ENCODE data around the gene CHRNG.
A peak's percentile ranks its signal among the peaks of the same experiment; 100 is the strongest.

The CHRNG gene, protein sequence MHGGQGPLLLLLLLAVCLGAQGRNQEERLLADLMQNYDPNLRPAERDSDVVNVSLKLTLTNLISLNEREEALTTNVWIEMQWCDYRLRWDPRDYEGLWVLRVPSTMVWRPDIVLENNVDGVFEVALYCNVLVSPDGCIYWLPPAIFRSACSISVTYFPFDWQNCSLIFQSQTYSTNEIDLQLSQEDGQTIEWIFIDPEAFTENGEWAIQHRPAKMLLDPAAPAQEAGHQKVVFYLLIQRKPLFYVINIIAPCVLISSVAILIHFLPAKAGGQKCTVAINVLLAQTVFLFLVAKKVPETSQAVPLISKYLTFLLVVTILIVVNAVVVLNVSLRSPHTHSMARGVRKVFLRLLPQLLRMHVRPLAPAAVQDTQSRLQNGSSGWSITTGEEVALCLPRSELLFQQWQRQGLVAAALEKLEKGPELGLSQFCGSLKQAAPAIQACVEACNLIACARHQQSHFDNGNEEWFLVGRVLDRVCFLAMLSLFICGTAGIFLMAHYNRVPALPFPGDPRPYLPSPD

DNA sequence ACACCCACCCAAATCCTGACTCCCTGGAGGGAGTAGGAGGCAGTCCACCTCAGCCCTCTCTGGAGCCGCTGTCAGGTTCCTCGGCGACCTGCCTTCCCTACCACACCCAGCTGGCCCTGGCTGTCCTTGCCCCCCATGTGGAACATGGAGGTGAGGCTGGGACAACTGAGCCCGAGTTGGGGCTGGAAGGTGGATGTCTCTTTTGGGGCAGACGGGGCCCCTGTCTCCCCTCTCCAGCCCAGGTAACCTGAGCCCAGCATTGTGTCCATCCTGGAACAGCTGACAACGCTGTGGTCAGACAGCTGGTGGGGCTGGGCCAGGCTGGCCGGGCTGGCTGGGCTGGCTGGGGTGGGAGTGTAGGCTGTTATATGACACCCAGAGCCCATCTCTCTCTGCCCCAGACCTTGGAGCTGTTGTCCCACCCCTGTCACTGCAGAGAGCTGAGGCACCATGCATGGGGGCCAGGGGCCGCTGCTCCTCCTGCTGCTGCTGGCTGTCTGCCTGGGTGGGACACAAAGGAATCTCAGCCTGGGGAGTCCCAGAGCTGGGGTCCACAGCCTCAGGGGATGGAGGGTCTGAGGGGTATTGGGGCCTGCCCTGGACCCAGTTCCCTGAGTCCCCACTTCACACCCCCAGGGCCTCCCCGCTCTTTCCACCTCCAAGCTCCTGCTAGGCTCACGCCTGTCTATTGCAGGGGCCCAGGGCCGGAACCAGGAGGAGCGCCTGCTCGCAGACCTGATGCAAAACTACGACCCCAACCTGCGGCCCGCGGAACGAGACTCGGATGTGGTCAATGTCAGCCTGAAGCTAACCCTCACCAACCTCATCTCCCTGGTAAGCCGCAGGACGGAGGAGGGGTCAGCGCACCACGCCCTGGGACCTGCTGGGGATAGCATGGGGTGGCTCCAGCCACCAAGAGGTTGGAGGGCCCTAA, at the start of gene CHRNG:
CHRNG (plus strand) TSS at position 395 of the 934 bp plus-strand sequence; CDS start at position 451, 56 bp downstream.
- peak within 1 kb of the TSS in 5 of 11 experiments; percentile 23 to 43 (median 32); a peak in 7 of 22 replicates for H3K27ac ChIP-seq
- TF ChIP-seq Cebpa-rat (IDR thresholded peaks at IDR 0.05), result no peak
- peaks cover 3 to 38% (median 22%) of the 10 kb centered on the region in 11 experiments; a peak in 18 of 22 replicates for H4K20me1 ChIP-seq
- peak within 1 kb of the TSS; percentile 37 to 84 (median 64); a peak in 20 of 22 replicates for H3K4me2 ChIP-seq
- H3K4me1 ChIP-seq, result peaks cover 24 to 54% (median 36%) of the 10 kb centered on the region in 10 experiments; a peak in 19 of 20 replicates
- H3K27me3 ChIP-seq, result no peaks in the 10 kb centered on the region
- H3K9me3 ChIP-seq (replicated peaks in 1 of 11), result peaks cover 0 to 12% (median 9%) of the 10 kb centered on the region in 11 experiments; a peak in 18 of 22 replicates
- peaks cover 4 to 20% (median 12%) of the 10 kb centered on the region in 11 experiments; a peak in 17 of 22 replicates for H3K36me3 ChIP-seq
- H3K9ac ChIP-seq, result peak within 1 kb of the TSS in 1 of 11 experiments; percentile 11; a peak in 1 of 22 replicates
- H3K4me3 ChIP-seq, result no peak within 1 kb of the TSS

- Histone ChIP-seq H3K9ac (no peak overlapping the region), H3K4me2 (no peak overlapping the region), H3K27ac (no peak overlapping the region), H3K4me1 (peaks cover 6 to 23% (median 17%) of the 10 kb centered on the region in 10 experiments; a peak in 15 of 20 replicates), H3K4me3 (no peak overlapping the region), H4K20me1 (peaks cover 0 to 68% (median 40%) of the 10 kb centered on the region in 11 experiments; a peak in 18 of 22 replicates), H3K27me3 (peaks cover 44 to 57% (median 49%) of the 10 kb centered on the region in 11 experiments), H3K36me3 (no peaks in the 10 kb centered on the region), H3K9me3 (replicated peaks in 1 of 11) (peaks cover 0 to 13% (median 8%) of the 10 kb centered on the region in 11 experiments; a peak in 11 of 22 replicates)
- TF ChIP-seq Cebpa-rat (IDR thresholded peaks at IDR 0.05), result no peak
Observed at GRCh38 chr2:232490221-232491138, 49.0 kb upstream of the CHRNG start.

DNA sequence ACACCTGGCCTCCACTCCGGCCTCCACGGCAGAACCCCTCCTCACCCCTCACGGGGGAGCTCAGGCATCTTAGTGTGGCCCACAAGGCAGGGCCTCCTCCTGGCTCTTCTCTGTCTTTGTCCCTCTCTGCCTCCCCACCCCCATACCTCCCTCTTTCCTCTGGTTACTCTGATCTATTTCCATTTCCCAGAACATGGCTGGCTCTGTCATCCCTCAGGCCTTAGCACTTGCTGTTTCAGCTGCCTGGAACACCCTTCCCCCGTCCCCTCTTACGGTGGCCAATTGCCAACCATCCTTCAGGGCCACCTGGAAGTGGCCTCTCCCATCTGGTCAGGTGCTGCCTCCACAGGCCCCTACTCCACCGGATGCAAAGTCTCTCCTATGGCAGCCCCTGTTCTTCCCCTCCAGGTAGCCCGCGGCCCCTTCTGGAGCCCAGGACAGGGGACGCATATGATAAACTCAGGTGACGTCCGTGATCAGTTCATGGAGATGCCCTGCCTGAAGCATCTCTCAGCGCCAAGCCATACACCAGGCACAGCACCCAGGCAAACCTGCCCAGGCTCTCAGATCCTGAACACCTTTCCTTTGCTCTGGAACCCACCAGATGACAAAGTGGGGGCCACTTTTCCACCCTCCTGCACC, 48.2 kb upstream of the CHRNG start:
- Histone ChIP-seq H3K9ac (no peak overlapping the region), H3K36me3 (no peaks in the 10 kb centered on the region), H4K20me1 (peaks cover 0 to 60% (median 32%) of the 10 kb centered on the region in 11 experiments; a peak in 18 of 22 replicates), H3K4me2 (no peak overlapping the region), H3K9me3 (replicated peaks in 1 of 11) (peaks cover 0 to 7% (median 4%) of the 10 kb centered on the region in 11 experiments; a peak in 10 of 22 replicates), H3K4me3 (no peak overlapping the region), H3K4me1 (peaks cover 6 to 17% (median 12%) of the 10 kb centered on the region in 10 experiments; a peak in 14 of 20 replicates), H3K27me3 (peaks cover 36 to 49% (median 41%) of the 10 kb centered on the region in 11 experiments), H3K27ac (no peak overlapping the region)
- no peak for TF ChIP-seq Cebpa-rat (IDR thresholded peaks at IDR 0.05)

- peaks cover 0 to 49% (median 22%) of the 10 kb centered on the region in 11 experiments; a peak in 18 of 22 replicates for H4K20me1 ChIP-seq
- TF ChIP-seq Cebpa-rat (IDR thresholded peaks at IDR 0.05), result no peak
- no peak overlapping the region for H3K4me2 ChIP-seq
- H3K9ac ChIP-seq, result no peak overlapping the region
- H3K27me3 ChIP-seq, result peaks cover 25 to 38% (median 30%) of the 10 kb centered on the region in 11 experiments
- peaks cover 0 to 7% (median 2%) of the 10 kb centered on the region in 10 experiments; a peak in 14 of 20 replicates for H3K4me1 ChIP-seq
- no peaks in the 10 kb centered on the region for H3K36me3 ChIP-seq
- H3K27ac ChIP-seq, result no peak overlapping the region
- H3K9me3 ChIP-seq (replicated peaks in 1 of 11), result no peaks in the 10 kb centered on the region
- H3K4me3 ChIP-seq, result no peak overlapping the region
Observed at GRCh38 chr2:232492236-232492848, 47.1 kb upstream of the CHRNG start.

- Histone ChIP-seq H3K4me2 (no peak overlapping the region), H3K9ac (no peak overlapping the region), H3K27ac (no peak overlapping the region), H3K9me3 (replicated peaks in 1 of 11) (no peaks in the 10 kb centered on the region), H3K4me3 (no peak overlapping the region), H4K20me1 (peaks cover 0 to 41% (median 14%) of the 10 kb centered on the region in 11 experiments; a peak in 18 of 22 replicates), H3K36me3 (no peaks in the 10 kb centered on the region), H3K4me1 (no peaks in the 10 kb centered on the region; a peak in 2 of 20 replicates), H3K27me3 (peaks cover 17 to 30% (median 23%) of the 10 kb centered on the region in 11 experiments)
- no peak for TF ChIP-seq Cebpa-rat (IDR thresholded peaks at IDR 0.05)
Observed at GRCh38 chr2:232492963-232493700, 46.4 kb upstream of the CHRNG start.

DNA sequence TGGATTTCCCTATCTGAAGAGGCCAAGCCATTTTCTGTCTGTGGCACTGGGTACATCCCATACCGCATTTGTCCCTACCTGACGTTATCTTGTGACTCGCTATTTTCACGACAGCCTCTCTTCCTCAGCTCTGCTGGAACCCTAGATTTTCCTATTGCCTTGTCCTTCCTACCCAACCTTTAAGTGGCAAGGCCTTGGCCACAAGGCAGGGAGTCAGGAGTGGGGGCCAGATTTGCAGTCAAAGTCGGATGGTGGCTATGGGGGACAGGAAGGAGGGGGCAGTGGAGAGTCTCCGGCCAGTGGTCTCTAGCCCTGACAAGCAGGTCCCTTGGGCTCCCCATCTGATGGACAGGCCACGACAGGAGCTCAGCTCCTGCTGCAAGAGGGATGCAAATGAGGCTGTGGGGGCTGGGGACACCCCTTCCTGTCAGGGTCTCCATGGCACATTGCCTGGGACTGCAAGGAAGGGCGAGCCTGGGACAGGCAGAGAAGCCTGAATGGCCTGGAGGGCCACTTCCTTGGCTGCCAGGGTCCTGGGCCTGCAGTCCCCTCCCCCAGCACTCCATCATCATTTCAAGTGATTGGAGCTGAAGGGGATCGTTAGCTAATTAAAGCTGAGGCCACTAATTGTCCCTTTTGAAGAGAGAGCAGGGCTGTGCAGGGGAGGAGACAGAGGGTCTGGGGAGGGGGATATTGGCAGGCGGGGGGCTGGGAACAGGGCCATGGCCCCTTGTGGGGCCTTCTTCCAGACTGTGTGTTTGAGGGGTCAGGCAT, 45.6 kb upstream of the CHRNG start:
- Histone ChIP-seq H3K4me1 (no peaks in the 10 kb centered on the region; a peak in 1 of 20 replicates), H3K36me3 (no peaks in the 10 kb centered on the region), H4K20me1 (peaks cover 0 to 34% (median 6%) of the 10 kb centered on the region in 11 experiments; a peak in 11 of 22 replicates), H3K4me3 (no peak overlapping the region), H3K9ac (no peak overlapping the region), H3K27me3 (peaks cover 10 to 23% (median 15%) of the 10 kb centered on the region in 11 experiments), H3K9me3 (replicated peaks in 1 of 11) (no peaks in the 10 kb centered on the region), H3K27ac (no peak overlapping the region), H3K4me2 (no peak overlapping the region)
- no peak for TF ChIP-seq Cebpa-rat (IDR thresholded peaks at IDR 0.05)

All from BLaER1 treated with 17β-estradiol and CSF1 and Interleukin-3, amounts not matched to agents 10 nM and 100 nM (cell line).